ENCODE results near the gene WBP11.

Gene WBP11

GRCh38 chr12:14839262-14839661 lies 36.0 kb upstream of the WBP11 start:
- Histone ChIP-seq H3K36me3 (replicated peaks; ENCODE audit: low read depth, low read length) (no peaks in the 10 kb centered on the region), H3K79me2 (ENCODE audit: low read length) (no peaks in the 10 kb centered on the region), H3K4me2 (ENCODE audit: low read length) (no peak overlapping the region), H3K27ac (ENCODE audit: low read length) (no peak overlapping the region), H2AFZ (ENCODE audit: low read depth, low read length) (no peak overlapping the region), H3K9ac (ENCODE audit: low read length) (no peak overlapping the region), H3K4me1 (ENCODE audit: low read length) (peaks cover 5% of the 10 kb centered on the region), H3K9me3 (ENCODE audit: insufficient read depth, low read length) (no peaks in the 10 kb centered on the region), H3K27me3 (ENCODE audit: low read depth, low read length) (no peaks in the 10 kb centered on the region), H4K20me1 (ENCODE audit: insufficient read depth, low read length) (no peaks in the 10 kb centered on the region), H3K4me3 (ENCODE audit: low read length) (no peak overlapping the region)
- TF ChIP-seq EZH2phosphoT487 (IDR thresholded peaks at IDR 0.05; ENCODE audit: low read depth), result no peak
- TF ChIP-seq, protein P1, sequence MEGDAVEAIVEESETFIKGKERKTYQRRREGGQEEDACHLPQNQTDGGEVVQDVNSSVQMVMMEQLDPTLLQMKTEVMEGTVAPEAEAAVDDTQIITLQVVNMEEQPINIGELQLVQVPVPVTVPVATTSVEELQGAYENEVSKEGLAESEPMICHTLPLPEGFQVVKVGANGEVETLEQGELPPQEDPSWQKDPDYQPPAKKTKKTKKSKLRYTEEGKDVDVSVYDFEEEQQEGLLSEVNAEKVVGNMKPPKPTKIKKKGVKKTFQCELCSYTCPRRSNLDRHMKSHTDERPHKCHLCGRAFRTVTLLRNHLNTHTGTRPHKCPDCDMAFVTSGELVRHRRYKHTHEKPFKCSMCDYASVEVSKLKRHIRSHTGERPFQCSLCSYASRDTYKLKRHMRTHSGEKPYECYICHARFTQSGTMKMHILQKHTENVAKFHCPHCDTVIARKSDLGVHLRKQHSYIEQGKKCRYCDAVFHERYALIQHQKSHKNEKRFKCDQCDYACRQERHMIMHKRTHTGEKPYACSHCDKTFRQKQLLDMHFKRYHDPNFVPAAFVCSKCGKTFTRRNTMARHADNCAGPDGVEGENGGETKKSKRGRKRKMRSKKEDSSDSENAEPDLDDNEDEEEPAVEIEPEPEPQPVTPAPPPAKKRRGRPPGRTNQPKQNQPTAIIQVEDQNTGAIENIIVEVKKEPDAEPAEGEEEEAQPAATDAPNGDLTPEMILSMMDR (IDR thresholded peaks at IDR 0.05; ENCODE audit: low read depth, low read length), result no peak

DNA sequence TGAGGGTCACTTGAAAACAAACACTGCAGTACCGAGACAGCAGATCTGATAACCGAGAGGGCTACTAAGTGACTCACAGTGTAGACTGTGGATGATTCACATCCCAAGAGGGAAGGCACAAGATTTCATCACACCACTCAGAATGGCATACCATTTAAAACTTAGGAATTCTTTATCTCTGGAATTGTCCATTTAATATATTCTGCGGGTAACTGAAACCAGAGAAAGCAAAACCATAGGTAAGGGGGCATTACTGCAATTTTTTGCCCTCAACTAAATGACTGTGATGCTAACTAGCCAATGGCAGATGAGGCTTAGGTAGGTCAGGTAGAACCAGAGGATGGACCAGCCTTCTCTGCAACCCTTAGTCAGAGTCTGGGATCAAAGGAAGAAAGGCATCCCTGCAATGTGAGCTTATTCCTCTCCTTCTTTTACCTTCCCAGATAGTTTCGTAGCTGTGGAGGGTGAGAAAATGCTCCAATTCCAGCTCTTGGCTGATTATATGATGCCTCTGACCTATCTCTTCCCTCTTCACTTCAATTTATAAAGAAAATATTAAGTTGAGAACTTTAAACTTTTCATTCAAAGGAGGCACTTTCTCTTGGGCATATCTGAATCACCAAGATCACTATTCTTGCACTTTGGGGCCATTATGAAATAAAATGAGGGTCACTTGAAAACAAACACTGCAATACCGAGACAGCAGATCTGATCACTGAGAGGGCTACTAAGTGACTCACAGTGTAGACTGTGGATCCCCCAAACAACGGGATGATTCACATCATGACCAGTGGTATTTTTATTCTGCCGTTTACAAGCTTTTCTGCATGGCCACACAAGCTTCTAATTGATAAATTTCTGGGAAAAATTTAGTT lies 33.3 kb upstream of the WBP11 start:
- H3K36me3 ChIP-seq (replicated peaks; ENCODE audit: low read depth, low read length), result no peaks in the 10 kb centered on the region
- no peak overlapping the region for H3K4me3 ChIP-seq (ENCODE audit: low read length)
- H3K27ac ChIP-seq (ENCODE audit: low read length), result no peak overlapping the region
- H3K27me3 ChIP-seq (ENCODE audit: low read depth, low read length), result 0 out of 2 replicates have a peak, but pooled peaks cover 4% of the 10 kb centered on the region
- no peak for TF ChIP-seq EZH2phosphoT487 (IDR thresholded peaks at IDR 0.05; ENCODE audit: low read depth)
- no peaks in the 10 kb centered on the region for H3K9me3 ChIP-seq (ENCODE audit: insufficient read depth, low read length)
- no peak overlapping the region for H3K4me2 ChIP-seq (ENCODE audit: low read length)
- no peaks in the 10 kb centered on the region for H4K20me1 ChIP-seq (ENCODE audit: insufficient read depth, low read length)
- H3K9ac ChIP-seq (ENCODE audit: low read length), result no peak overlapping the region
- no peak overlapping the region for H2AFZ ChIP-seq (ENCODE audit: low read depth, low read length)
- H3K4me1 ChIP-seq (ENCODE audit: low read length), result peaks cover 5% of the 10 kb centered on the region
- no peaks in the 10 kb centered on the region for H3K79me2 ChIP-seq (ENCODE audit: low read length)

GRCh38 chr12:14834509-14834908 lies 31.2 kb upstream of the WBP11 start:
- H3K4me1 ChIP-seq (ENCODE audit: low read length), result peaks cover 5% of the 10 kb centered on the region; the same call in 1 of the 2 replicates
- H3K79me2 ChIP-seq (ENCODE audit: low read length), result no peaks in the 10 kb centered on the region
- no peak overlapping the region for H3K9ac ChIP-seq (ENCODE audit: low read length)
- 0 out of 2 replicates have a peak, but pooled peaks cover 4% of the 10 kb centered on the region for H3K27me3 ChIP-seq (ENCODE audit: low read depth, low read length)
- no peak overlapping the region for H2AFZ ChIP-seq (ENCODE audit: low read depth, low read length)
- TF ChIP-seq, protein P1 (IDR thresholded peaks at IDR 0.05; ENCODE audit: low read depth, low read length), result no peak
- TF ChIP-seq EZH2phosphoT487 (IDR thresholded peaks at IDR 0.05; ENCODE audit: low read depth), result no peak
- no peaks in the 10 kb centered on the region for H3K9me3 ChIP-seq (ENCODE audit: insufficient read depth, low read length)
- H3K4me3 ChIP-seq (ENCODE audit: low read length), result no peak overlapping the region
- no peaks in the 10 kb centered on the region for H3K36me3 ChIP-seq (replicated peaks; ENCODE audit: low read depth, low read length)
- no peak overlapping the region for H3K4me2 ChIP-seq (ENCODE audit: low read length)
- no peaks in the 10 kb centered on the region for H4K20me1 ChIP-seq (ENCODE audit: insufficient read depth, low read length)
- no peak overlapping the region for H3K27ac ChIP-seq (ENCODE audit: low read length)

GRCh38 chr12:14833952-14834351 lies 30.7 kb upstream of the WBP11 start:
- H4K20me1 ChIP-seq (ENCODE audit: insufficient read depth, low read length), result no peaks in the 10 kb centered on the region
- no peak overlapping the region for H3K27ac ChIP-seq (ENCODE audit: low read length)
- peaks cover 5% of the 10 kb centered on the region; the same call in 1 of the 2 replicates for H3K4me1 ChIP-seq (ENCODE audit: low read length)
- no peaks in the 10 kb centered on the region for H3K79me2 ChIP-seq (ENCODE audit: low read length)
- H3K4me2 ChIP-seq (ENCODE audit: low read length), result no peak overlapping the region
- TF ChIP-seq, protein P1 (IDR thresholded peaks at IDR 0.05; ENCODE audit: low read depth, low read length), result no peak
- TF ChIP-seq EZH2phosphoT487 (IDR thresholded peaks at IDR 0.05; ENCODE audit: low read depth), result no peak
- no peaks in the 10 kb centered on the region for H3K36me3 ChIP-seq (replicated peaks; ENCODE audit: low read depth, low read length)
- H3K9me3 ChIP-seq (ENCODE audit: insufficient read depth, low read length), result no peaks in the 10 kb centered on the region
- H3K9ac ChIP-seq (ENCODE audit: low read length), result no peak overlapping the region
- H3K27me3 ChIP-seq (ENCODE audit: low read depth, low read length), result 0 out of 2 replicates have a peak, but pooled peaks cover 4% of the 10 kb centered on the region
- H3K4me3 ChIP-seq (ENCODE audit: low read length), result no peak overlapping the region
- H2AFZ ChIP-seq (ENCODE audit: low read depth, low read length), result no peak overlapping the region

Measured in OCI-LY3 (cell line).